ENCODE data around the gene KIF26B.

The KIF26B gene

GRCh38 chr1:245172829-245173228, 18.0 kb downstream of the KIF26B start:
- Histone ChIP-seq H3K27ac (ENCODE audit: low read depth, low read length, poor library complexity, severe bottlenecking) (no peak overlapping the region), H3K4me2 (ENCODE audit: low read length) (no peak overlapping the region), H2AFZ (ENCODE audit: low read length) (no peak overlapping the region), H3K9me2 (ENCODE audit: low read depth, low read length) (no peaks in the 10 kb centered on the region), H3K4me1 (ENCODE audit: insufficient read depth, low read length, severe bottlenecking) (no peaks in the 10 kb centered on the region), H3K9ac (ENCODE audit: low read length) (no peak overlapping the region), H4K20me1 (ENCODE audit: insufficient read depth, low read length) (no peaks in the 10 kb centered on the region), H3K4me3 (ENCODE audit: low read depth, low read length, poor library complexity, severe bottlenecking) (no peak overlapping the region), H3K79me2 (ENCODE audit: insufficient read depth, low read length) (no peaks in the 10 kb centered on the region), H3K36me3 (ENCODE audit: insufficient read depth, low read length) (no peaks in the 10 kb centered on the region), H3K9me3 (ENCODE audit: low read length) (no peaks in the 10 kb centered on the region), H3K27me3 (ENCODE audit: insufficient read depth, low read length) (no peaks in the 10 kb centered on the region), H3F3A (ENCODE audit: insufficient read depth, low read length) (no peaks in the 10 kb centered on the region)
- TF ChIP-seq CTCF (IDR thresholded peaks at IDR 0.05; ENCODE audit: low read length) (no peak), EZH2 (IDR thresholded peaks at IDR 0.05; ENCODE audit: borderline replicate concordance, low read length) (no peak)

- no peaks in the 10 kb centered on the region for H4K20me1 ChIP-seq (ENCODE audit: insufficient read depth, low read length)
- no peak overlapping the region for H3K27ac ChIP-seq (ENCODE audit: low read depth, low read length, poor library complexity, severe bottlenecking)
- H3K9ac ChIP-seq (ENCODE audit: low read length), result no peak overlapping the region
- no peak overlapping the region for H2AFZ ChIP-seq (ENCODE audit: low read length)
- no peaks in the 10 kb centered on the region for H3K79me2 ChIP-seq (ENCODE audit: insufficient read depth, low read length)
- H3K4me1 ChIP-seq (ENCODE audit: insufficient read depth, low read length, severe bottlenecking), result no peaks in the 10 kb centered on the region
- H3K27me3 ChIP-seq (ENCODE audit: insufficient read depth, low read length), result no peaks in the 10 kb centered on the region
- H3K4me2 ChIP-seq (ENCODE audit: low read length), result no peak overlapping the region
- H3K4me3 ChIP-seq (ENCODE audit: low read depth, low read length, poor library complexity, severe bottlenecking), result no peak overlapping the region
- no peaks in the 10 kb centered on the region for H3K9me3 ChIP-seq (ENCODE audit: low read length)
- H3F3A ChIP-seq (ENCODE audit: insufficient read depth, low read length), result no peaks in the 10 kb centered on the region
- H3K36me3 ChIP-seq (ENCODE audit: insufficient read depth, low read length), result no peaks in the 10 kb centered on the region
- no peak for TF ChIP-seq EZH2 (IDR thresholded peaks at IDR 0.05; ENCODE audit: borderline replicate concordance, low read length)
- TF ChIP-seq CTCF (IDR thresholded peaks at IDR 0.05; ENCODE audit: low read length), result no peak
- H3K9me2 ChIP-seq (ENCODE audit: low read depth, low read length), result no peaks in the 10 kb centered on the region
Observed at GRCh38 chr1:245173446-245174211, 18.8 kb downstream of the KIF26B start.

- Histone ChIP-seq H3K4me3 (ENCODE audit: low read depth, low read length, poor library complexity, severe bottlenecking) (no peak overlapping the region), H2AFZ (ENCODE audit: low read length) (no peak overlapping the region), H3K4me2 (ENCODE audit: low read length) (no peak overlapping the region), H3K27me3 (ENCODE audit: insufficient read depth, low read length) (no peaks in the 10 kb centered on the region), H3F3A (ENCODE audit: insufficient read depth, low read length) (no peaks in the 10 kb centered on the region), H3K4me1 (ENCODE audit: insufficient read depth, low read length, severe bottlenecking) (no peaks in the 10 kb centered on the region), H3K79me2 (ENCODE audit: insufficient read depth, low read length) (no peaks in the 10 kb centered on the region), H3K9me3 (ENCODE audit: low read length) (no peaks in the 10 kb centered on the region), H3K9ac (ENCODE audit: low read length) (no peak overlapping the region), H4K20me1 (ENCODE audit: insufficient read depth, low read length) (no peaks in the 10 kb centered on the region), H3K36me3 (ENCODE audit: insufficient read depth, low read length) (no peaks in the 10 kb centered on the region), H3K9me2 (ENCODE audit: low read depth, low read length) (no peaks in the 10 kb centered on the region), H3K27ac (ENCODE audit: low read depth, low read length, poor library complexity, severe bottlenecking) (no peak overlapping the region)
- no peak for TF ChIP-seq EZH2 (IDR thresholded peaks at IDR 0.05; ENCODE audit: borderline replicate concordance, low read length)
- TF ChIP-seq CTCF (IDR thresholded peaks at IDR 0.05; ENCODE audit: low read length), result no peak
Observed at GRCh38 chr1:245177071-245177900, 22.5 kb downstream of the KIF26B start.
